Neural cell (in vitro differentiated cells): ENCODE data around the gene RPL29. TPM values are rescaled to one million over a fixed set of nuclear protein-coding genes. Genes with fewer than 3 reads are reported as not detected.
A peak's percentile ranks its signal among the peaks of the same experiment; 100 is the strongest.

Experiments used
- H2AFZ ChIP-seq: fragments of 200-600, 300-800 bp; sonication (generic), shearing (Covaris generic); 2 replicates; pipeline ENCODE4 v1.6.0; 2014; ENCODE audit warnings: low read depth, mild to moderate bottlenecking, antibody characterized with exemption, low read length, moderate library complexity
- H3F3A ChIP-seq: fragments of 200-600 bp; shearing (Covaris generic); 2 replicates; pipeline ENCODE4 v1.6.1; 2016; ENCODE audit warnings: mild to moderate bottlenecking, moderate library complexity, mixed read lengths, antibody characterized with exemption, low read length; ENCODE audit not compliant: insufficient read depth, poor library complexity, severe bottlenecking
- H3K27ac ChIP-seq: fragments of 200-600, 300-800 bp; sonication (generic), shearing (Covaris generic); 2 replicates; pipeline ENCODE4 v1.5.1; 2014; ENCODE audit warnings: mild to moderate bottlenecking, low read length, moderate library complexity
- H3K27me3 ChIP-seq: fragments of 300-800, 200-600 bp; sonication (generic), shearing (Covaris generic); 2 replicates; pipeline ENCODE4 v1.6.0; 2014; ENCODE audit warnings: mild to moderate bottlenecking, low read depth, low read length, moderate library complexity; ENCODE audit not compliant: insufficient read depth
- H3K36me3 ChIP-seq: fragments of 300-800, 200-600 bp; sonication (generic), shearing (Covaris generic); 2 replicates; pipeline ENCODE4 v1.5.1; 2014; ENCODE audit warnings: mild to moderate bottlenecking, antibody characterized with exemption, low read length, moderate library complexity; ENCODE audit not compliant: insufficient read depth
- H3K4me2 ChIP-seq: fragments of 300-800, 200-600 bp; sonication (generic), shearing (Covaris generic); 2 replicates; pipeline ENCODE4 v1.6.0; 2014; ENCODE audit warnings: mild to moderate bottlenecking, low read length
- H3K4me3 ChIP-seq: fragments of 300-800, 200-600 bp; sonication (generic), shearing (Covaris generic); 2 replicates; pipeline ENCODE4 v1.5.1; 2014; ENCODE audit warnings: mild to moderate bottlenecking, low read length, moderate library complexity
- H3K79me2 ChIP-seq: fragments of 200-600 bp; shearing (Covaris generic); replicated peaks from 2 replicates; pipeline ENCODE4 v1.6.0; 2014; ENCODE audit warnings: mild to moderate bottlenecking, low read length, moderate library complexity; ENCODE audit not compliant: insufficient read depth
- H3K9ac ChIP-seq: fragments of 300-800, 200-600 bp; sonication (generic), shearing (Covaris generic); 2 replicates; pipeline ENCODE4 v1.6.1; 2016; ENCODE audit warnings: mild to moderate bottlenecking, low read length, mixed read lengths
- H3K9me2 ChIP-seq: fragments of 200-600 bp; shearing (Covaris generic); 2 replicates; pipeline ENCODE4 v1.6.1; 2016; ENCODE audit warnings: mild to moderate bottlenecking, low read length, mixed read lengths; ENCODE audit not compliant: insufficient read depth
- H3K9me3 ChIP-seq: fragments of 200-600, 300-800 bp; sonication (generic), shearing (Covaris generic); 2 replicates; pipeline ENCODE4 v1.6.1; 2016; ENCODE audit warnings: mild to moderate bottlenecking, mixed run types, low read length, moderate library complexity, mixed read lengths
- H4K20me1 ChIP-seq: fragments of 200-600 bp; shearing (Covaris generic); 2 replicates; pipeline ENCODE4 v1.6.1; 2016; ENCODE audit warnings: mild to moderate bottlenecking, mixed run types; ENCODE audit not compliant: insufficient read depth
- EP300 ChIP-seq: fragments of 450-650 bp; conservative IDR thresholded peaks from 2 replicates; pipeline ENCODE4 v1.6.1; 2014; ENCODE audit warnings: antibody characterized with exemption, mild to moderate bottlenecking, moderate library complexity; ENCODE audit not compliant: poor library complexity, severe bottlenecking
- EZH2 ChIP-seq: fragments of 200-600, 300-800 bp; shearing (Covaris generic), sonication (generic); IDR thresholded peaks from 2 replicates; pipeline ENCODE4 v1.6.1; 2014; ENCODE audit warnings: antibody characterized with exemption, low read length, borderline replicate concordance, mild to moderate bottlenecking; ENCODE audit not compliant: insufficient read depth, poor library complexity, severe bottlenecking
- POLR2AphosphoS5 ChIP-seq: IDR thresholded peaks from 2 replicates; pipeline ENCODE4 v1.6.1; 2012
- RAD21 ChIP-seq: fragments of 450-650 bp; conservative IDR thresholded peaks from 2 replicates; pipeline ENCODE4 v1.6.1; 2014; ENCODE audit warnings: antibody characterized with exemption, mild to moderate bottlenecking, moderate library complexity
- SMC3 ChIP-seq: fragments of 450-650 bp; conservative IDR thresholded peaks from 2 replicates; pipeline ENCODE4 v1.6.1; 2014; ENCODE audit warnings: antibody characterized with exemption, mild to moderate bottlenecking, moderate library complexity; ENCODE audit not compliant: poor library complexity
- TAF1 ChIP-seq: IDR thresholded peaks from 2 replicates; pipeline ENCODE4 v1.6.1; 2012; ENCODE audit warnings: low read depth
- polyA plus RNA-seq: library from polyadenylated mRNA; depleted of rRNA; stranded (reverse); fragments of >200 nt; gene quantifications from 2 replicates; pipeline ENCODE4 v1.2.3, GENCODE V29; 2014
- TF ChIP-seq, protein P1 (sequence below): IDR thresholded peaks from 2 replicates; pipeline ENCODE4 v1.6.1; 2012; ENCODE audit warnings: borderline replicate concordance
- TF ChIP-seq, protein P2 (sequence below): fragments of 450-650 bp; IDR thresholded peaks from 2 replicates; pipeline ENCODE4 v1.5.1; 2014; ENCODE audit warnings: antibody characterized with exemption, mild to moderate bottlenecking, moderate library complexity; ENCODE audit not compliant: poor library complexity, severe bottlenecking

The RPL29 gene
- polyA plus RNA-seq, 1 donor from 2014 or later: 846 TPM

DNA sequence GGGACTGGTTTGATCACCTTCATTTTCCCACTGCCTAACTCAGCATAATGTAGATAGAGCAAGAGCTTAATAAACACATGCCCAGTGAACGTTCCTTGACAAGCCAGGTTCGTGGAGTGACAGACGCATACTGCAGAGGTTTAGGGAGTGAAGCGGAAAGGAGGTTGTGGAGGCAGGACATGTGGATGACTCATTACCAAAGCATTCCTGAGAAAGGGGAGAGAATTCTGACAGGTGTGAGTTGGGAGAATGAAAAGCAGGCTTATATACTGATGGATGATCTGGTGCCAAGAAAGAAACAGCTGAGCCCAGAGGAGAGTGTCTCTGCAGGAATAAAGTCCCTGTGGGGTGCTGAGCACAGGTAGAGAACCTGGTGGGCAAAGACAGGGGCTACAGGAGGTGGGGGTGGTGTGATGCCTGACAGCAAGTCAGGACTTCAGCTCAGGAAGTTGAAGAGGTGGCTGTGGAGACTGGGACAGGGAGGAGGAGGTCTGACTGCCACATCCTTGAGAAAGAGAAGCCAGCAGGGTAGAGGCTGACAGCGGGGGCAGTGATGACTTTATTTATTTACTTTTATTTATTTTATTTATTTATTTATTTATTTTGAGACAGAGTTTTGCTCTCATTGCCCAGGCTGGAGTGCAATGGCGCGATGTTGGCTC lies 2.4 kb upstream of the RPL29 start:
- Histone ChIP-seq H3K9me3 (no peaks in the 10 kb centered on the region), H2AFZ (no peak overlapping the region), H3K4me3 (no peak overlapping the region), H3K27me3 (no peaks in the 10 kb centered on the region), H3K79me2 (peaks cover 9% of the 10 kb centered on the region), H4K20me1 (no peaks in the 10 kb centered on the region), H3K9ac (peak overlapping the region; percentile 5), H3K9me2 (no peaks in the 10 kb centered on the region), H3K36me3 (peaks cover 5% of the 10 kb centered on the region), H3F3A (no peaks in the 10 kb centered on the region), H3K27ac (no peak overlapping the region), H3K4me2 (no peak overlapping the region)
- TF ChIP-seq, protein P1, sequence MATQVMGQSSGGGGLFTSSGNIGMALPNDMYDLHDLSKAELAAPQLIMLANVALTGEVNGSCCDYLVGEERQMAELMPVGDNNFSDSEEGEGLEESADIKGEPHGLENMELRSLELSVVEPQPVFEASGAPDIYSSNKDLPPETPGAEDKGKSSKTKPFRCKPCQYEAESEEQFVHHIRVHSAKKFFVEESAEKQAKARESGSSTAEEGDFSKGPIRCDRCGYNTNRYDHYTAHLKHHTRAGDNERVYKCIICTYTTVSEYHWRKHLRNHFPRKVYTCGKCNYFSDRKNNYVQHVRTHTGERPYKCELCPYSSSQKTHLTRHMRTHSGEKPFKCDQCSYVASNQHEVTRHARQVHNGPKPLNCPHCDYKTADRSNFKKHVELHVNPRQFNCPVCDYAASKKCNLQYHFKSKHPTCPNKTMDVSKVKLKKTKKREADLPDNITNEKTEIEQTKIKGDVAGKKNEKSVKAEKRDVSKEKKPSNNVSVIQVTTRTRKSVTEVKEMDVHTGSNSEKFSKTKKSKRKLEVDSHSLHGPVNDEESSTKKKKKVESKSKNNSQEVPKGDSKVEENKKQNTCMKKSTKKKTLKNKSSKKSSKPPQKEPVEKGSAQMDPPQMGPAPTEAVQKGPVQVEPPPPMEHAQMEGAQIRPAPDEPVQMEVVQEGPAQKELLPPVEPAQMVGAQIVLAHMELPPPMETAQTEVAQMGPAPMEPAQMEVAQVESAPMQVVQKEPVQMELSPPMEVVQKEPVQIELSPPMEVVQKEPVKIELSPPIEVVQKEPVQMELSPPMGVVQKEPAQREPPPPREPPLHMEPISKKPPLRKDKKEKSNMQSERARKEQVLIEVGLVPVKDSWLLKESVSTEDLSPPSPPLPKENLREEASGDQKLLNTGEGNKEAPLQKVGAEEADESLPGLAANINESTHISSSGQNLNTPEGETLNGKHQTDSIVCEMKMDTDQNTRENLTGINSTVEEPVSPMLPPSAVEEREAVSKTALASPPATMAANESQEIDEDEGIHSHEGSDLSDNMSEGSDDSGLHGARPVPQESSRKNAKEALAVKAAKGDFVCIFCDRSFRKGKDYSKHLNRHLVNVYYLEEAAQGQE: no peak
- TF ChIP-seq TAF1 (no peak), EP300 (no peak), RAD21 (no peak), EZH2 (no peak), SMC3 (no peak), POLR2AphosphoS5 (no peak)

DNA sequence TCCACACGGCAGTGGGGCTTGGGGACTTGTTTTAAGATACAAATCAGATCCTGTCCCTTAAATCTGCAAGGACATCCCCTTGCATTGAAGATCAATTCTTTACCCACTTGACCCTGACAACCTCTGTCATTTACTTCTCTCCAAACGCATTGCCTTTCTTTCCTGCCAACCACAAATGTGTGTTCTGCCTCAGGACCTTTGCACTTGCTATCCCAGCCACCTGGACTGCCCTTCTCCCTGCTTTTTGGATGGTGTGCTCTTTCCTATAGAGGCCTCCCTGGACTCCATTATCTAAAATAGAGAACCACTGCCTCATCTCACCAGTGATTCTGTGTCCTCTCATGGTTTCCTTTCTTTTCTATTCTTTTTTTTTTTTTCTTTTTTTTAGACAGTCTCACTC lies 1.5 kb upstream of the RPL29 start:
- no peak for TF ChIP-seq RAD21
- TF ChIP-seq, protein P1: no peak
- TF ChIP-seq SMC3: no peak
- TF ChIP-seq, protein P2, sequence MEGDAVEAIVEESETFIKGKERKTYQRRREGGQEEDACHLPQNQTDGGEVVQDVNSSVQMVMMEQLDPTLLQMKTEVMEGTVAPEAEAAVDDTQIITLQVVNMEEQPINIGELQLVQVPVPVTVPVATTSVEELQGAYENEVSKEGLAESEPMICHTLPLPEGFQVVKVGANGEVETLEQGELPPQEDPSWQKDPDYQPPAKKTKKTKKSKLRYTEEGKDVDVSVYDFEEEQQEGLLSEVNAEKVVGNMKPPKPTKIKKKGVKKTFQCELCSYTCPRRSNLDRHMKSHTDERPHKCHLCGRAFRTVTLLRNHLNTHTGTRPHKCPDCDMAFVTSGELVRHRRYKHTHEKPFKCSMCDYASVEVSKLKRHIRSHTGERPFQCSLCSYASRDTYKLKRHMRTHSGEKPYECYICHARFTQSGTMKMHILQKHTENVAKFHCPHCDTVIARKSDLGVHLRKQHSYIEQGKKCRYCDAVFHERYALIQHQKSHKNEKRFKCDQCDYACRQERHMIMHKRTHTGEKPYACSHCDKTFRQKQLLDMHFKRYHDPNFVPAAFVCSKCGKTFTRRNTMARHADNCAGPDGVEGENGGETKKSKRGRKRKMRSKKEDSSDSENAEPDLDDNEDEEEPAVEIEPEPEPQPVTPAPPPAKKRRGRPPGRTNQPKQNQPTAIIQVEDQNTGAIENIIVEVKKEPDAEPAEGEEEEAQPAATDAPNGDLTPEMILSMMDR: no peak
- Histone ChIP-seq H3K4me3 (no peak overlapping the region), H3K27me3 (no peaks in the 10 kb centered on the region), H3K9me2 (no peaks in the 10 kb centered on the region), H3K79me2 (peaks cover 9% of the 10 kb centered on the region), H3F3A (no peaks in the 10 kb centered on the region), H3K9me3 (no peaks in the 10 kb centered on the region), H2AFZ (no peak overlapping the region), H4K20me1 (no peaks in the 10 kb centered on the region), H3K27ac (no peak overlapping the region), H3K4me2 (no peak overlapping the region), H3K36me3 (peaks cover 5% of the 10 kb centered on the region), H3K9ac (no peak overlapping the region)
